SIG-M5 (cell line): Measurements from ENCODE around the gene NFATC2.
"Not testable (repeated sequence)": the region's sequence is repeated elsewhere in the genome, so short reads cannot be mapped to it uniquely, and the experiment has no call there.

Experiments used
- DNase-seq: peaks from one replicate; lab custom pipeline; 2025; lab: John Stamatoyannopoulos, UW

The NFATC2 gene

GRCh38 chr20:51568533-51568932, 26.0 kb upstream of the NFATC2 start:
- DNase-seq: not testable (repeated sequence)

GRCh38 chr20:51567622-51568021, 25.1 kb upstream of the NFATC2 start:
- no peak for DNase-seq

- no peak for DNase-seq
These were observed 24.1 kb upstream of the NFATC2 start for GRCh38 chr20:51566594-51566993.

DNA sequence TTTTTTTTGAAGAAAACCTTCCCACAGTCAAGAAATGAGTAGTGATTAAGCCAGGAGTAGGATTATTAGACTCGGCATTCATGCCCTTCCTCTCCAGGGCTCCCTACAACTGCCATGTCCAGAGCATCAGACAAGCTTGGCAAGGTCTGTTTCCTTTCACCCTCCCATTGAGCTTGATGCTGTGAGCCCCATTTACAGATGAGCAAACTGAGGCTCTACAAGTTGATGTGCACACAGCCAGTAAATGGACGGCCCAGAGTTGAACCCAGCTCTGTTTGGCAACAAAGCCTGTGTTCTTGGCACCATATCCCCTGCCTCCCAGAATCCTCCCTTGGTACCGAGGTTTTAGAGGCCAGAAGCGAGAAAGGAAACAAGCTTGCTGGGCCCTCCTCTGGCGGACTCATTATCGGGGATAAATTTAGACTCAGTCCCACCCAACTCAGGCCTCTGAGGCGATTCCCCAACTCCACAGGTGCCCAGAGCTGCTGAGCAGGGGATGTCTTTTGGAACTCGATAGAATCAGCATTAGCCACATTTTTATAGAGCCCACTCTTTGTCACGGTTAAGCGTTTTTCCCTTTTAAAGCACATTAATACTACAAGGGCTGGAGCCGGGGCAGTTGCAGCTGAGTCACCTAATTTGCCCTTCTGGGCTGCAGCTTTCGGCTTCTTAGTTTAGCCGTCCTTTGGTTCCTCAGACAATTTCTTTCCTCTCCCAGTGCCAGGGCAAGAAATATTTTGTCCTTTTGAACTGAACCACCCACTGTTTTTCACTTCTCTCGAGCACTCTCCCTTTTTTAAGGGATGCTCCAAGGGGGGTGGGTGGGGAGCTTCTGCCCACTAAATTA, 23.0 kb upstream of the NFATC2 start:
- DNase-seq: no peak

GRCh38 chr20:51563486-51564332, 21.2 kb upstream of the NFATC2 start:
- no peak for DNase-seq

DNA sequence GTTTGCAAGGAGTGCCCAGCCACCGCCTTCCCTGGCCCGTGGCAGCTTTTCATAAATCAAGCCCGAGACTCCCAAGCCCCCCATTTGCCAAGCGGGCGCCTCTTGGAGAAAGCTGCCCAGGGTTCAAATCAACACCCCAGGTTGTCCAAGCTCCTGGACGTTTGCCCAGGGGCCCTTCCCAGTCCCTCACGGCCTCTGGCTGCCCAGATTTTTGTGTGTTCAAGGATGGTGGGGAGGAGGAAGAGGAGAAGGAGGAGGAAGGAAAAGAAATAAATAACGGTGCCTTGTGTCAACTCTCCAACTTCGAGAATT, 20.6 kb upstream of the NFATC2 start:
- no peak for DNase-seq

DNA sequence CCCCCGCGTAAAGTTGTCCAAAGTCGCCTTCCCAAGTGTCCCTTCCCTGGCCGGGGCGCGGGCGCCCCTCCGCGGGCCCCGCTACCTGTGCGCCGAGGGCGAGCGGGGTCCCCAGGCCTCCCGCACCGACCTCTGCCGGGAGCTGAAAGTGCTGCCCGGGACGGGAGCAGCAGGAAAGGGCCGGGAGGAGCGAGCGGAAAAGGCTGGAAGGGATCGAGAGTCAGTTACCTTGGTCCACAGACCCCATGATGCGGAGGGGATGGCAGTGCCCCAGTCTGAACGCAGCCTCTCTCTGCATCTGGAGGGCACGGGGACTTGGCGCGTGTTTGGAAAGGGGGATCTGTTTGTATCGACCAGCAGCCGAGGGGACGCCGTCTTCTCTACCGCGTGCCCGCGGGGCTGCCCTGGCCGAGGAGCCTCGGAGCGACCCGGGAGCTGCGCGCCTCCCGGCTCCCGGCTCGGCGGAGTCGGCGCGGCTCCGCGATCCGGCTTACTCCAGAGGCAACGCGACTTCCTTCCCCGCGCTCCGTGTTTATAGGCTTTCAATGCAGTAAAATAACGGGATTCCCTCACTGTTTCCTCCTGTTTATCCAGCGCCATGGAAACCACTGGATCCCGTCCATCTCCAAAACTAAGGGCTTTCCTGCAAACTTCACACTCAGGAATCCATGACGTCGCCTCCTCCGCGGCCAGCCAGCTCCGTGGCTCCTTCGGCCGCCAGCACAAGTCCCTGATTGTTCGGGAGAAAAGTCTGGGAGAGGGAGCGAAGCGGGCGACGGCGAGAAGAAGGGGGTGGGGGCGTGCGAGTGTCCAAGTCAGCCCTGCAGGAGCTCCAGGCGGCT, 20.0 kb upstream of the NFATC2 start:
- DNase-seq: no peak

DNA sequence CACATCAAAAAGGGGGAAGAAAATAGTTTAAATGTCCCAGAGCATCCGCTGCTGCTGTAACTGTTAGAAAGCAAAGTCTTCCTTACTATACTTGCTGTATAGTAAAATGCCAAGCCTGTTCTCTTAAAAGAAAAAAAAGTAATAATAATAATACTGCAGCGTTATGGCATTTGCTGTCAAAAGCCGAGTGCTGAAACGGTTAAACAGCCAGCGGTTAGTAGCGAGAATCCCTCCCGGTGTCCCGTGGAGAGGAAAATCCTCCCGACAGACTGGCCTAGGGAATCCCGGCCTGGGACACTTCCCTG, 19.5 kb upstream of the NFATC2 start:
- no peak for DNase-seq

DNA sequence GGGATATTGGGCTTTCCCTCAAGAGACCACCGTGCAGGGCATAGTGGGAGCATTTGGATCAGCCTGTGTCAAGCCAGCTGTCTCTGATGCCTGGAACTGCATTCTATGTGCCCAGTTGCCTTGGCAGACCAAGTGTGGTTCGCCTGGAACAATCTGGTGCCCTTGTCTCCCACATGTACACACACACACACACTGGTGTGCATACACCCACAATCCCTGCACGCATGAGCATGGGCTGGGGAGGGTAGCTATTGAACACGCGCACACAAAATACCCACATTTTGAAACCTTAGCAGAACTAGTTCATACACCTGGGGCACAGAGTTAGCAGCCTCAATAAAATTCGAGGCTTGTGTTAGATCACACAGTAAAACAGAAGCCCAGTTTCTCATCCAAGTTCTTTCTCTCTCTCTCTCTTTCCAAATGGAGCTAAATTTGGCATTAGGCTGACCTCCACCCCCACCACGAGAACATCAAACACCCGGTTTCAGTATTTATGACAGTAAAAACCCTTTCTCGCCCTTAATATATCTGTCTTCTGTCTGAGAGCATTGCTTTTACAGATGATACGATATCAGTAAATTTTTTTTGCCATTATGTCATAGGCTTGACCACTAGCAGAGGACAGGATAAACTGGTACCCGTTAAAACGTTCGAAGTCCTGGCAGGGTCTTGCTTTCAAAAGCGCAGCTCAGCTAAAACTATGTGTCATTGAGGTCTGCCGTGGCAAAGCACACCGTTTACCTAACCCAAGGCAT, 18.2 kb upstream of the NFATC2 start:
- no peak for DNase-seq

DNA sequence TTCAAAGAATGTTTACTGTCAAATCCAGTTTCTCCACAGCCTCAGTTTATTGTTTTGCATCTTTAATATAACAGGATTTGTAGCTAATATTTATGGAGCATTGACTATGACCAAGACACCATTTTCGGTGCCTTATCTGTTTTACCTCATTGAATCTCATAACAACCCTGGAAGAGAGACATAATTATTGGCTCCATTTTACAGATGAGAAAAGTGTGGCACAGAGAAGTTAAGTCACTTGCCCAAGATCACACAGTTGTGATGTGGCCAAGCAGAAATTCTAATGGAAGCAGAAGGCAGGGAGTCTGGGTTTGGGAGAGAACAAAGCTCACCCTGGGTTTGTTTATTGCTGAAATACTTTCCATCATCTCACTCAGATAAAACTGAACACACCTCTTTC, 17.5 kb upstream of the NFATC2 start:
- DNase-seq: no peak

DNA sequence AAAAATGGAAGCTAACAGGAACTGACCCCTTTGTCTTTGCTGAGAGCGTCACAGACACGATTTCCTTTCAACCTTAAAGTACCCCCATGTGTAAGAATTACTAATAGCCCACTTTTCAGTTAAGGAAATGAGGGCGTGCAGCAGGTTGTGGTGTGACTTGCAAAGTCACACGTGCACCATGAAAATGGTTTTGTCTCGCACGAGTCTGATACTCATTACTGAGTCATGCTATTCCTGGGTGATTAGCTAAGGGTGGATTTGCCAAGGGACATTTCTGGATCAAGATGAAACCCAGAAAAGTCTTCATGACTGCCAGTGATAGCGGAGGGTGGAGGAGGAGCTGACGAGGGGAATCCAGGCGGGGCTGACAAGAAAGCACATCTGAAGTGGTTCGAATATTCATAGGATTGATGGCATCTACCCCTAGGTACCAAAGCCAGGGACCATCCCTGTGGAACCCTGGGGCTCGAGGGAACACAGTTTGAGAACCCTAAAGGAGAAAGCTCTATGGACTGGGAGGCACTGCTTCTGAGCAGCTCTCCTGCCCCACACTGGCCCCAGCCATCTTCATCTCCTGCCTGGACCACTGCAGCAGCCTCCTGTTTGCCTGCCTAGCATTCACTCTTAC, 12.1 kb upstream of the NFATC2 start:
- no peak for DNase-seq

DNA sequence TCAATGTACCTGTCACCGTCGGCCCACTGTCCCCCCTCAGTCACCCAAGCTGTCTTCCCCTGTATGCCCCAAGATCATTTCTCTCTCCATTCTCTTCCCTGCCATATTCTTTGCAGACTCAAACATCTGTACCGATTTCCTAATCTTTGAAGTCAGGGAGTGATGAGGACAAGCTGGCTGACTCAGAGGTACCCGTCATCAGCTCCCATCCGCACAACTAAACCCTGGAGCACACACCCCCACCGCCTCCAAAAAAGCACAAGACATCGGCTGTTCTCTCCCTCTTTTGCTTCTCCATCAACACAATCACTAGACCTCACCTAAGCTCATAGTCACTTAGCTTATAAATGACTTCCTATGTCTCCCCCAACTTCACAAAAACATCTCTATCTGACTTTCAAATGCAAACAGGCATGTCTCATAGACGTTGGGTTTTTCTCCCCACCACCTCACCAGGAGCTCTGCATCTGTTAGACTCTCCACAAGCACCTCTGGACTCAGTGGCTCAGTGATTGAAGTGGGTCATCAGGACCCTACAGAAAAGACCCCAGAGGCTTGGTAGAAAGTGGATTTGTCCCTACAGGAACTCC, 11.5 kb upstream of the NFATC2 start:
- DNase-seq: no peak

DNA sequence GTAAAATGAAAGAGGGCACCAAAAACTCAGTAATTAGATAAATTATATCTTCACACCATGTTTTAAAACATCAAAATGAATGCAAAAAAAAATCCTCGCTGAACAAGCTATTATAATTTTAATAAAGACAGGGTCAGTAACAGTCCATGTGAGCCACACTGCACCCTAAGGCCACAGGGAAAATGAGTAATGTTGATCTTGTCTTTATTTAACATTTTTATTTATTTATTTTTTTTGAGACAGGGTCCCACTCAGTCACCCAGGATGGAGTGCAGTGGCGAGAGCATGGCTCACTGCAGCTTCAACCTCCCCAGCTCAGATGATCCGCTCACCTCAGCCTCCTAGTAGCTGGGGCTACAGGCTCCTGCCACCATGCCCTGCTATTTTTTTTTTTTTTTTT, 8.7 kb upstream of the NFATC2 start:
- DNase-seq: no peak

DNA sequence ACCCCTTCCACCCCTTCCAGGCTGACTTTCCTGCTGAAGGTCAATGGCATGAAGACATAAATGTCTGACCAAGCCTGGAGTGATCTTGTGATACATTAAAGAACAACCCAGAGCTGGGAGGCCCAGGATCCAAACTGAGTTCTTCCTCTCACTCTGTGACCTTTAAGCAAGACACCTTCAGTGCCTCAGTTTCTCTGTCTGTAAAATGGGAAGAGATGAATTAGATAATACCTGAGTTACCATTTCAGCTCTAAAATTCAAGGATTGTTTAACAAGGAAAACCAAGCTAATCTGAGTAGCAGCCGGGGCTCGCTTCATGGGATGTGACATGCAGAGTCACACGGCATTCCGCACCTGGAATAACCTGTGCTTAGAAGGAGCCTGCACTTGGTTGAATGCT, 7.0 kb upstream of the NFATC2 start:
- no peak for DNase-seq

DNA sequence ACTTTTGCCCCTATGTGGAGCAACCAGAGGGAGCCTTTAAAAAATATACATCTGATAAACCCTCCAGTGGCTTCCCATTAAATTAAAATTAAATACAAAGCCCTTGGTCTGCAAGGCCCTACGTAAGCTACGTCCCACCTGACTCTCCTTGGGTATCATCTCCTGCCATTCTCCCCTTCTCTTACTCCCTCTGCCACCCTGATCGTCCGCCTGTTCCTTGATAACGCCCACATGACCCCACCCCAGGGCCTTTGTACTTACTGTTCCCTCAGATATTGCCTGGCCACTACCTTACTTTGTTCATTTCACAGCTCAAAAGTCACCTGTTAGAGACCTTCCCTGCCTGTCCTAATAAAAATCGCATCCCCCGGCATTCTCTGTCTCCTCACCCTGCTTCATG, 5.4 kb upstream of the NFATC2 start:
- no peak for DNase-seq

GRCh38 chr20:51545515-51545914, 3.0 kb upstream of the NFATC2 start:
- DNase-seq: no peak

GRCh38 chr20:51543422-51543788, 886 bp upstream of the NFATC2 start:
- DNase-seq: no peak

- DNase-seq: no peak
These were observed 417 bp downstream of the NFATC2 start for GRCh38 chr20:51542033-51542570.

- no peak for DNase-seq
These were observed 1.1 kb downstream of the NFATC2 start for GRCh38 chr20:51541189-51542032.

DNA sequence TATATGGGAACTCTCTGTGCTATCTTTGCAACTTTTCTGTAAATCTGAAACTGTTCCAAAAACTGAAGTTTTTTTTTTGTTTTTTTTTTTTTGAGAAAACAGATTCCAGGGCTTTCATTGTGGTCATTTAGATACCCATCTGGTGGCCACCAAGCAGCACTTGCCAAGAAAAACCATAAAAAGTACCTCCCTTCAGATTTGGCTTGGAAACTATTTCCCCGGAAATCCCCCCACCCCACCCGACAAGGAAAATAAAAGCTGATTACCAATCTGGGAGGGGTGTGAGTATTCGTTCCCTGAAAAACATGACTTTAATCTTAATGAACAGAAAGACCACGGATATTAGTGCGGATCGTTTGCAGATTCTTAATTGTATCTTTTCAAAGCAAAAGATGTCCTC, 1.9 kb downstream of the NFATC2 start:
- DNase-seq: no peak
